GM10248 (cell line): Measurements from ENCODE around the gene BCL2L15.
A peak's percentile ranks its signal among the peaks of the same experiment; 100 is the strongest.

Experiments used
- CTCF ChIA-PET: fragments of 300-600 bp; sonication (Branson Sonifier 250); formaldehyde crosslinking; extraction: SDS; loops from one replicate; lab custom pipeline; 2021; ENCODE audit warnings: antibody characterized with exemption; lab: Yijun Ruan, JAX
- POLR2A ChIA-PET: fragments of 350-650 bp; sonication (Branson Sonifier 250); formaldehyde crosslinking; extraction: SDS; loops from one replicate; lab custom pipeline; 2020; ENCODE audit warnings: antibody characterized with exemption; lab: Yijun Ruan, JAX
- DNase-seq: peaks from one replicate; pipeline ENCODE4 v3.0.0; 2012; ENCODE audit errors: extremely low spot score
- TF ChIP-seq, protein P1 (sequence below): IDR thresholded peaks from 2 replicates; pipeline ENCODE4 v1.5.1; 2012; ENCODE audit warnings: mild to moderate bottlenecking, low read depth; ENCODE audit errors: extremely low read depth, missing control alignments, control extremely low read depth

The BCL2L15 gene

DNA sequence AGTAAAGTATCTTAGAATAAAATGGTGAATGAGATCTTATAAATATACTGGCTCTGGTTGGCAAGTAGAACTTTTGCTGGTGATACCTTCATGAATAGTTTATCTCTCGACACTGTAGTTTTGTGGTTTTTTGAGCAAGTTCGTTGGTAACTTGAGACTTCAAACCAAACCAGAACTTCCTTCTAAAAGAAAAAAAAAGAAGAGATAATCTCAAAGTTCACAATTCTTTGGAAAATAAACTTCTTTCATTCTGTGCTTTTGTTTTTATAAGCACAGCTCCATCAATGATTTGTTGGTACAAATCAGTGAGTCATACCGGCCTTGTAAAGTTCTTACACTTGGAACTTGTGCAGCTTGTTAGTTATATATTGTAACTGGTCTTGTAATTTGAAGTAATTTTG, 44.1 kb upstream of the BCL2L15 start:
- TF ChIP-seq, protein P1, sequence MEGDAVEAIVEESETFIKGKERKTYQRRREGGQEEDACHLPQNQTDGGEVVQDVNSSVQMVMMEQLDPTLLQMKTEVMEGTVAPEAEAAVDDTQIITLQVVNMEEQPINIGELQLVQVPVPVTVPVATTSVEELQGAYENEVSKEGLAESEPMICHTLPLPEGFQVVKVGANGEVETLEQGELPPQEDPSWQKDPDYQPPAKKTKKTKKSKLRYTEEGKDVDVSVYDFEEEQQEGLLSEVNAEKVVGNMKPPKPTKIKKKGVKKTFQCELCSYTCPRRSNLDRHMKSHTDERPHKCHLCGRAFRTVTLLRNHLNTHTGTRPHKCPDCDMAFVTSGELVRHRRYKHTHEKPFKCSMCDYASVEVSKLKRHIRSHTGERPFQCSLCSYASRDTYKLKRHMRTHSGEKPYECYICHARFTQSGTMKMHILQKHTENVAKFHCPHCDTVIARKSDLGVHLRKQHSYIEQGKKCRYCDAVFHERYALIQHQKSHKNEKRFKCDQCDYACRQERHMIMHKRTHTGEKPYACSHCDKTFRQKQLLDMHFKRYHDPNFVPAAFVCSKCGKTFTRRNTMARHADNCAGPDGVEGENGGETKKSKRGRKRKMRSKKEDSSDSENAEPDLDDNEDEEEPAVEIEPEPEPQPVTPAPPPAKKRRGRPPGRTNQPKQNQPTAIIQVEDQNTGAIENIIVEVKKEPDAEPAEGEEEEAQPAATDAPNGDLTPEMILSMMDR: no peak
- ChIA-PET POLR2A (interaction anchor here (1.3 to 4.6 kb wide), 2 partner anchors 15 to 26 kb away, joined by 10 to 40 read pairs; partner anchors contain the start of genes AP4B1 and DCLRE1B), CTCF (interaction anchor here (0.8 to 5.9 kb wide), 8 partner anchors 9 to 95 kb away, joined by 3 to 35 read pairs (median 12); no protein-coding TSS in a partner anchor)
- no peak for DNase-seq

DNA sequence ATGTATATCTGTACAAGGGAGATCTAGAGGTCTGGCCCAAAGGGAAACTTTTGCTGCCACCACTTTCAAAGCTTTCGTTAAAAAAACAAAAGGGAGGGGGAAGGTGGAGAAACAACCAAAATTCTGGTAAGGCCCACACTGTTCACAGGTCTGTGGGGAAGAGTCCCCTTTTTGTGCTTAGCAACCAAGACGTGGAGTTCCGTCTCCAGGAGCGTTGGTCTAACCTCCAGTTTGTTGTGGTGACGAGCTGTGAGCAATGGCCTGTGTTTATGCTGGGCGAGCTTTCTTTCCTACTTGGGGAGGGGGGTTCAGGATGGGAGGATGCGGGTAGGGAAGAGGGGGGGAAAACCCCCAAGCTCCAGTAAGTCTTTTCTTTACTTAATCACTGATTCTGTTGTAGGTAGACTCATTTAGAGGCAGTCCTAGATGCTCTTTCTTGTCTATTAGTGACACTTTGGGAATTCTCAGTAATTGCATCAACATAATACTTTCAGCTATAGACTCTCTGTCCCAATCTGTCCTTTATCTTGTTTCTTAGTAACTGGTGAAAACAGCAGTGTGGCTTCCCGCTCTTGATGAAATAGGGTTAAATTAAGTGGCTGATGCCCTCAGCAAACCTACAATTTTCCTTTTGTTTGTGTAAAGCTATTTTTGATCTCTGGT, 43.2 kb upstream of the BCL2L15 start:
- CTCF ChIA-PET: interaction anchor here (0.6 to 5.9 kb wide), 13 partner anchors 10 to 858 kb away, joined by 3 to 35 read pairs (median 7); partner anchors contain the start of gene LRIG2
- TF ChIP-seq, protein P1: no peak
- POLR2A ChIA-PET: interaction anchor here (0.6 to 4.6 kb wide), 6 partner anchors 10 to 62 kb away, joined by 3 to 40 read pairs (median 6); partner anchors contain the start of genes AP4B1 and DCLRE1B
- DNase-seq: peak; percentile 57

DNA sequence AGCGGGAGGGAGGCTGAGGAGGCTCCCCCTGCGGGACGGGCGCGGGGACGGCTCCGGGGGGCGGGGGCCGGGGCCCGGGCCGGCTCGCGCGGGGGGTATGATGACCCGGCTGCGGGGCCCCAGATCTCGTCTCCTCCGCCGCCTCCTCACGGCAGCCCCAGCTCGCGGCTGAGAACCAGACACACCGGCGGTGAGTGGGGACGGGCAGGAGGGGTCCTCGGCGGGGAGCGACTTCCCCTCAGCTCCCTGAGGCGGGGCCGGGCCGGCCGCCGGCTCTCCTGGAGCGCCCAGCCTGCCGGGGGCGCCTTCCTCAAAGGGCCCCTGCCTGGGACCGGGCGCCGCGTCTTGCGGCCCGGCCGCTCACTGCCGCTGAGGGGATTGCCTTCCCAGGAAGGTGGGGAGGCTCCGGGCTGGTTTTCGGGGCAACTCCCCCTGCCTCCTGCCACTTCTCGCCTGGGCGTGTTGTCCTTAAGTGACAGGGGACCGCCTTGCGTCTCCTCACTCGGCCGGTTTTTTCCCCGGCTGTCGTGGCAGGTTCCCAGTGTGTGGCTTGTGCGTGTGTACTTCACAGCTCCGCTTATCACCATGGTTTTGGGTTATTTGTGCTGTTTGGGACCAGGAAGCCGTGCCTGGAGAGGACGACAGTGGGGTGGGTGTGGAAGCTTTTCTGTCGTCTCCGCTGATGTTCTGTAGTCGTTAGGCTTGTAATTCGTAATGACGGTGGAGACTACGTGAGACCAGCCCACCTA, 42.5 kb upstream of the BCL2L15 start:
- CTCF ChIA-PET: interaction anchor here (0.7 to 5.9 kb wide), 16 partner anchors 11 to 858 kb away, joined by 3 to 35 read pairs (median 6); partner anchors contain the start of genes AP4B1, DCLRE1B and LRIG2
- DNase-seq: peak; percentile 64
- POLR2A ChIA-PET: interaction anchor here (0.6 to 4.6 kb wide), 12 partner anchors 11 to 118 kb away, joined by 3 to 40 read pairs (median 4); partner anchors contain the start of genes AP4B1, DCLRE1B and RSBN1
- TF ChIP-seq, protein P1: peak; percentile 21

DNA sequence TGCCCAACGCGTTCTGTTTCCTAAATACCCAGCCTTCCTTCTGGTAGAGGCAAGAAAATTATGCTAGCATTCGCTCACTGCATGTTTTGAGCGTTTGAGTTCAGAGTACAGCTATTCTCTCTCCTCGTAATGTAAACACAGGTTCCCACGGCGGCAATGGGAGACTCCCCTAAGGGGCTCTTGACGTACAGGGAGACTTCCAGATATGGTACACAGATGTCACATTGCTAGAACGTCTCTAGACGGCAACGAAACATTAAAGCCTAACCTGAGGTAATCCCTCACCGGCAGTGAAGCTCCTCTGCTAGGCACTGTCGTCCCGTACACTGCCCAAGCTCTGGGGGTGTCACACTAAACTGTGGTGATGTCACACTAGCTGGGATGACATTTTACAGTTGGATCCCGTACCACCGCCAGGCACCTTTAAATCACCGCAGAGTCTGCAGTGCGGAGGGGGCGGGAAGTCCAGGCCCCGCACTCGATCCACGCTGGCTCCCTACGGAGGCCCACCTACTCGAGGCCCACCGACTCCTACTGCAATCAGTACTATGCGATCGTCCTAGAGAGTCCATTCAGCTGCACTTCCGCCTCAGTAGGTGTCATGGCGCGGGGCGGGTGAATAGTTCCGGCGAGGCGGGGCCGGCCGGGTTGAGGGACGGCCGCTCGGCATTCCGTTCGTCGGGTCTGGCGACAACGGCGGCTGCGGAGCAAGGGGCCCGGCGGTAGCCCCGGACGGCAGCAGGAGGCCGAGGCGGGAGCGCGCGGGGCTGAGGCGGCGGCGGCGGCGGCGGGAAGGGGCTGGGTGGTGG, 41.8 kb upstream of the BCL2L15 start, which contains the start of gene HIPK1:
Gene HIPK1, plus strand, starts transcription at position 384 of the 809 bp plus-strand sequence.
- CTCF ChIA-PET: interaction anchor here (0.7 to 5.9 kb wide), 13 partner anchors 11 to 857 kb away, joined by 3 to 35 read pairs (median 7); partner anchors contain the start of gene LRIG2
- POLR2A ChIA-PET: interaction anchor here (0.9 to 4.6 kb wide), 11 partner anchors 11 to 117 kb away, joined by 3 to 40 read pairs (median 3); partner anchors contain the start of genes AP4B1, DCLRE1B and RSBN1
- peak; percentile 92 for DNase-seq
- TF ChIP-seq, protein P1: no peak

DNA sequence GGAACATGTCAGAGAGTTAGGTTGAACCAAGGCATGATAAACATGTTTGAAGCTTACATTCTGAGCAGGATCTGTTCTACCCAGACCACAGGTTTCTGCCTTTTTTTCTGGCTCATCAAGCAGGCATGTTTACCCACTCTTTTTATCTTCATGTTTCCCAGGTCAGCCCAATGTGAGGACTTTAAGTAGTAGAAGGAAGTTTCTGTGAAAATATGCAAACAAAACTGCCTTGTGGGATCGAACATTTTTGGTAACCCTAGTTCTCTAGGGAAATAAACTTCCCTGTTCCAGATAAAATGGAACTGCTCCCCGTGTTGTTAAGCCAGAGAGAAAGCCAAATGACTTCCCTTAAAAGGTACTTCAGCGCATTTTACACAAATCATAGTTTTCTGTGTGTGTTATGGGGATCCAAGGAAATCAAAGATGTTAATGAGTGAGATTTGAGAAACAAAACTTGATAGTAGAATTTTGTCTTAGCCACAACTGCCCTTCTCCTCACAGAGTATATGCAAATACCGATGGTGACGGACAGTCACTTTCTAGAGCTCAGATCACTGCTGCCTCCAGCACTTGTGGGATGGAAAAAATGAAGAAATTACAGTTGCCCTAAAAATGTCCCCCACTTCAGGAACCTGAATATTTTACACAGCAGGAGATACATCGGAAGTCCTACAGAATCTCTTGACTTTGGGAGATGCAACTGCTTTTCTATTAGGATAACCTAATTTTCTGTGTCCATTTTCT, 41.0 kb upstream of the BCL2L15 start:
- peak; percentile 43 for DNase-seq
- POLR2A ChIA-PET: interaction anchor here (0.9 to 4.6 kb wide), 9 partner anchors 10 to 116 kb away, joined by 3 to 40 read pairs (median 3); partner anchors contain the start of genes AP4B1, DCLRE1B and RSBN1
- CTCF ChIA-PET: interaction anchor here (0.7 to 5.9 kb wide), 9 partner anchors 10 to 168 kb away, joined by 3 to 35 read pairs (median 7); no protein-coding TSS in a partner anchor
- TF ChIP-seq, protein P1: no peak
